A549 (cell line): ENCODE results near the gene C7orf57. TPM values are rescaled to one million over a fixed set of nuclear protein-coding genes. Genes with fewer than 3 reads are reported as not detected.

Source experiments
- ATAC-seq, 2 experiments: fragments of 200-7000 bp in 1 of 2; fragments of >200 bp in 1 of 2; cut with Nextera tagmentation in 1 of 2; cut with Tn5 transposase in 1 of 2; 3 replicates each; pipeline versions ENCODE4 v1.8.0 to v1.9.1; 2018 to 2020; ENCODE audit warnings: mild to moderate bottlenecking in 1 of 2, moderate library complexity in 1 of 2
- CTCF ChIA-PET: fragments of 300-600 bp; sonication (Branson Sonifier 250); formaldehyde crosslinking; extraction: SDS; loops from one replicate; lab custom pipeline; 2021; ENCODE audit warnings: antibody characterized with exemption, inconsistent platforms; lab: Yijun Ruan, JAX
- POLR2A ChIA-PET: fragments of 350-600 bp; formaldehyde crosslinking; extraction: SDS; loops from one replicate; lab custom pipeline; 2021; ENCODE audit warnings: antibody characterized with exemption, inconsistent platforms; lab: Yijun Ruan, JAX
- DNase-seq, 2 experiments: peaks; one replicate each; pipeline versions ENCODE4 v3.0.0 to v3.0.0-alpha.2; 2011 to 2016; ENCODE audit warnings: low read depth in 1 of 2, low spot score in 1 of 2
- FAIRE-seq: peaks from 2 replicates; lab custom pipeline; 2011; peaks lifted over from hg19 to GRCh38; lab: Jason Lieb, UNC
- H3K27ac ChIP-seq, 2 experiments: fragments of >200 bp; sonication (Bioruptor Twin); formaldehyde crosslinking; 3 replicates each; pipeline ENCODE4 v1.5.1; 2016 to 2017
- H3K4me1 ChIP-seq: fragments of >200 bp; sonication (Bioruptor Twin); formaldehyde crosslinking; 3 replicates; pipeline ENCODE4 v1.6.1; 2016
- H3K4me2 ChIP-seq: fragments of >200 bp; sonication (Bioruptor Twin); formaldehyde crosslinking; 3 replicates; pipeline ENCODE4 v1.6.1; 2016
- H3K4me3 ChIP-seq: fragments of >200 bp; sonication (Bioruptor Twin); formaldehyde crosslinking; 3 replicates; pipeline ENCODE4 v1.5.1; 2016
- H3K9me3 ChIP-seq: fragments of >200 bp; sonication (Bioruptor Twin); formaldehyde crosslinking; 3 replicates; pipeline ENCODE4 v1.6.1; 2016
- CBX8 ChIP-seq: fragments of 200-600 bp; sonication (generic); IDR thresholded peaks from 2 replicates; pipeline ENCODE4 v1.6.1; 2016
- EHF ChIP-seq: fragments of 250-450 bp; sonication (Bioruptor Pico); IDR thresholded peaks from 2 replicates; pipeline ENCODE4 v1.5.0; 2020; ENCODE audit warnings: mild to moderate bottlenecking
- ESRRA ChIP-seq: fragments of 150-350 bp; IDR thresholded peaks from 2 replicates; pipeline ENCODE4 v1.6.1; 2014; ENCODE audit warnings: mild to moderate bottlenecking, low read length, borderline replicate concordance
- FOSB ChIP-seq: fragments of 250-450 bp; sonication (Bioruptor Pico); IDR thresholded peaks from 2 replicates; pipeline ENCODE4 v1.5.0; 2020; ENCODE audit warnings: mild to moderate bottlenecking, moderate library complexity
- FOSL2 ChIP-seq, 2 experiments: fragments of 450-650 bp in 1 of 2; fragments of >200 bp in 1 of 2; sonication (Bioruptor Twin) in 1 of 2; formaldehyde crosslinking; IDR thresholded peaks; 2 replicates each; pipeline versions ENCODE4 v1.5.0 to v1.6.1; 2016 to 2020; ENCODE audit warnings: mild to moderate bottlenecking in 1 of 2, moderate library complexity in 1 of 2
- FOXS1 ChIP-seq: fragments of 250-450 bp; sonication (Bioruptor Pico); IDR thresholded peaks from 2 replicates; pipeline ENCODE4 v1.5.0; 2020; ENCODE audit warnings: mild to moderate bottlenecking, moderate library complexity
- GATA3 ChIP-seq: IDR thresholded peaks from 2 replicates; pipeline ENCODE4 v1.6.1; 2012; ENCODE audit warnings: borderline replicate concordance
- HEYL ChIP-seq: fragments of 250-450 bp; sonication (Bioruptor Pico); IDR thresholded peaks from 2 replicates; pipeline ENCODE4 v1.8.0; 2021; ENCODE audit warnings: mild to moderate bottlenecking, moderate library complexity
- HOXA7 ChIP-seq: fragments of 250-450 bp; sonication (Bioruptor Pico); IDR thresholded peaks from 2 replicates; pipeline ENCODE4 v1.5.0; 2020; ENCODE audit warnings: mild to moderate bottlenecking, moderate library complexity
- HOXB13 ChIP-seq: fragments of 250-450 bp; sonication (Bioruptor Pico); IDR thresholded peaks from 2 replicates; pipeline ENCODE4 v1.5.0; 2020; ENCODE audit warnings: low read depth, mild to moderate bottlenecking, moderate library complexity
- KDM1A ChIP-seq: fragments of 200-600 bp; sonication (generic); IDR thresholded peaks from 2 replicates; pipeline ENCODE4 v1.6.1; 2016; ENCODE audit warnings: low read depth, mild to moderate bottlenecking
- NFE2L2 ChIP-seq: fragments of 150-350 bp; conservative IDR thresholded peaks from 2 replicates; pipeline ENCODE4 v1.6.1; 2014; ENCODE audit warnings: low read length
- PHF8 ChIP-seq: fragments of 200-600 bp; sonication (generic); IDR thresholded peaks from 2 replicates; pipeline ENCODE4 v1.6.1; 2016; ENCODE audit warnings: low read depth, mild to moderate bottlenecking, antibody characterized with exemption, moderate library complexity, borderline replicate concordance
- POLR2A ChIP-seq: IDR thresholded peaks from 2 replicates; pipeline ENCODE4 v1.6.1; 2012; ENCODE audit warnings: mild to moderate bottlenecking, low read length
- RAD21 ChIP-seq, 2 experiments: fragments of >200 bp in 1 of 2; sonication (Bioruptor Twin) in 1 of 2; formaldehyde crosslinking in 1 of 2; IDR thresholded peaks in 1 of 2; conservative IDR thresholded peaks in 1 of 2; 2 replicates in 1 of 2; 3 replicates in 1 of 2; pipeline ENCODE4 v1.6.1; 2012 to 2018; ENCODE audit warnings: inconsistent platforms in 1 of 2
- REST ChIP-seq: fragments of 200-600 bp; sonication (generic); IDR thresholded peaks from 2 replicates; pipeline ENCODE4 v1.6.1; 2016; ENCODE audit warnings: antibody characterized with exemption, mild to moderate bottlenecking, moderate library complexity
- SMC3 ChIP-seq: fragments of >200 bp; sonication (Bioruptor Twin); formaldehyde crosslinking; IDR thresholded peaks from 3 replicates; pipeline ENCODE4 v1.6.1; 2018; ENCODE audit warnings: inconsistent platforms
- SREBF2 ChIP-seq: fragments of 450-650 bp; IDR thresholded peaks from 2 replicates; pipeline ENCODE4 v1.6.1; 2014; ENCODE audit warnings: mild to moderate bottlenecking, moderate library complexity
- TFCP2L1 ChIP-seq: fragments of 250-450 bp; sonication (Bioruptor Pico); IDR thresholded peaks from 2 replicates; pipeline ENCODE4 v1.5.0; 2021; ENCODE audit warnings: mild to moderate bottlenecking
- USF2 ChIP-seq: fragments of 450-650 bp; IDR thresholded peaks from 2 replicates; pipeline ENCODE4 v1.6.1; 2014; ENCODE audit warnings: antibody characterized with exemption
- ZFP36 ChIP-seq: fragments of 450-650 bp; IDR thresholded peaks from 2 replicates; pipeline ENCODE4 v1.6.1; 2014; ENCODE audit warnings: borderline replicate concordance; ENCODE audit not compliant: partially characterized antibody
- ZNF302 ChIP-seq: fragments of 250-450 bp; sonication (Bioruptor Pico); IDR thresholded peaks from 2 replicates; pipeline ENCODE4 v1.9.0; 2021; ENCODE audit warnings: inconsistent platforms, mild to moderate bottlenecking, moderate library complexity
- ZSCAN20 ChIP-seq: fragments of 250-450 bp; sonication (Bioruptor Pico); IDR thresholded peaks from 2 replicates; pipeline ENCODE4 v1.8.0; 2022; ENCODE audit warnings: mild to moderate bottlenecking, moderate library complexity
- WGBS: methylation state at CpG from one replicate; pipeline ENCODE4 v1.1.6; 2017; ENCODE audit errors: missing lambda C conversion rate; 5-methylcytosine and 5-hydroxymethylcytosine counted together
- polyA plus RNA-seq, 4 experiments: library from polyadenylated mRNA; depleted of rRNA in 3 of 4; stranded (reverse); fragments of >200 nt; fragmentation: RNase III in 1 of 4; extraction: RNeasy Plus Mini Kit Qiagen cat#74134 plus additional on column Dnase treatment in 1 of 4; gene quantifications; 2 replicates in 3 of 4; 3 replicates in 1 of 4; pipeline ENCODE4 v1.2.3, GENCODE V29; 2011 to 2017
- TF ChIP-seq, protein P1 (sequence below): fragments of >200 bp; sonication (Bioruptor Twin); formaldehyde crosslinking; IDR thresholded peaks from 2 replicates; pipeline ENCODE4 v1.6.1; 2016
- TF ChIP-seq, protein P2 (sequence below): fragments of >200 bp; sonication (Bioruptor Twin); formaldehyde crosslinking; IDR thresholded peaks from 3 replicates; pipeline ENCODE4 v1.5.1; 2016
- TF ChIP-seq, protein P3 (sequence below): fragments of 250-450 bp; sonication (Bioruptor Pico); IDR thresholded peaks from 2 replicates; pipeline ENCODE4 v1.5.0; 2021; ENCODE audit warnings: mild to moderate bottlenecking, moderate library complexity, borderline replicate concordance

The C7orf57 gene
- polyA plus RNA-seq, 2 of the 4 experiments (the other 2 are of a cell fraction) = 0.05 to 0.09 TPM

DNA sequence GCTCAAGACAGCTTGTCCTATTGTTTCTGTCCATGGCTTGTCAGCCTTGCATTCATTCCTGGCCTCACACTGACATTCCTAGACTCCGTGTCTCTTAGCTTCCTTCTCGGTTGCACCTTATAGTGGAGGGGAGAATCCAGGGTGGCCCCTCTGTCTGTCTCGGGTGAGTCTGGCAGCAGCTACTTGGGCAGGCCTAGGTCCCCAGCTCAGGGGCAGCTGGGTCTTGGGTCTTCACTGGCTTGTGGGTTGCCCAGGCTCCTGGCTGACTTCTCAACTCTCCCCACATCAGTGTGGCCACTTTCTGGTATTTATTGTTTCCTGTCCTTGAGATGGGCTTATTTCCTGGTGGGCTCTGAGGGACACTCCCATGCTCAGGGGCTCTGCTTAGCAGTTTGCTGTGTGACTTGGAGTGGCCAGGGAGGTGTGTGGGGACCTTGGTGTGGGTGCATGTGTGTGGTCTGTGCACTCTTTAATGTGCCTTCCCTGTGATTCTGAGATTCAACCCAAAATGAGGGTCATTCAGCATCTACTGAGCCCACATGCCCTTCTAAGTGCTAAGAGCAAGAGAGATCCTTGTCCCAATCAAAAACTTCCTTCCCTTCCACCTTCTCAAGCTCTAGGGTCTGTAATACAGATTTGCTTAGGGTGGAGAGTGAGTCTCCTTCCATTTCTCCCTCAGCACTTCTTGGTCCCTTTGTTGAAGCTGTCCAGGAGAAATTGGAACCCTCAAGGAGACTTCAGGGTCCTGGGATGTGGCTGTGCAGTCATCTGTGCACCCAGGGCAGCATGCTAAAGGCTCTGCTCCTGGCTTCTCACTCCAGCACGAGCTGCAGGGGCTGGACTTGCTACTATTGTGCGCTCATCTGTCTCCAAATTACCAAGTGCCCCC is 73.9 kb downstream of the C7orf57 start:
- no peak for TF ChIP-seq ZFP36
- TF ChIP-seq FOSL2 (IDR thresholded peaks at IDR 0.05) = no peak
- no peak for TF ChIP-seq FOSL2 (CRISPR knock-in tag; IDR thresholded peaks at IDR 0.05)
- peak; percentile 75; the same call in 1 of the 2 replicates for TF ChIP-seq TFCP2L1 (CRISPR knock-in tag)
- no peak for TF ChIP-seq ESRRA
- TF ChIP-seq USF2 = no peak
- no peak for TF ChIP-seq NFE2L2
- 0 out of 2 replicates have a peak, but pooled peaks have one; percentile 8 for TF ChIP-seq FOSB (CRISPR knock-in tag)
- TF ChIP-seq, all 56 proteins: peak for 2
- POLR2A ChIA-PET = interaction anchor here (0.5 kb wide), 1 partner anchor 479 kb away, joined by 4 read pairs; no protein-coding TSS in a partner anchor
- Histone ChIP-seq H3K9me3 (no peaks in the 10 kb centered on the region), H3K4me1 (no peaks in the 10 kb centered on the region), H3K27ac (no peak overlapping the region), H3K4me2 (no peak overlapping the region), H3K4me3 (no peak overlapping the region)
- DNase-seq (no peak), ATAC-seq (peak; percentile 5 to 30; a peak in 2 of 6 replicates), FAIRE-seq (no peak)
- 93% methylated on average over 4 of the region's 5 CpGs for WGBS
- CTCF ChIA-PET = interaction anchor here (0.5 to 11.1 kb wide), 39 partner anchors 8 to 1420 kb away, joined by 3 to 177 read pairs (median 8); partner anchors contain the start of genes C7orf57, PKD1L1 and UPP1

DNA sequence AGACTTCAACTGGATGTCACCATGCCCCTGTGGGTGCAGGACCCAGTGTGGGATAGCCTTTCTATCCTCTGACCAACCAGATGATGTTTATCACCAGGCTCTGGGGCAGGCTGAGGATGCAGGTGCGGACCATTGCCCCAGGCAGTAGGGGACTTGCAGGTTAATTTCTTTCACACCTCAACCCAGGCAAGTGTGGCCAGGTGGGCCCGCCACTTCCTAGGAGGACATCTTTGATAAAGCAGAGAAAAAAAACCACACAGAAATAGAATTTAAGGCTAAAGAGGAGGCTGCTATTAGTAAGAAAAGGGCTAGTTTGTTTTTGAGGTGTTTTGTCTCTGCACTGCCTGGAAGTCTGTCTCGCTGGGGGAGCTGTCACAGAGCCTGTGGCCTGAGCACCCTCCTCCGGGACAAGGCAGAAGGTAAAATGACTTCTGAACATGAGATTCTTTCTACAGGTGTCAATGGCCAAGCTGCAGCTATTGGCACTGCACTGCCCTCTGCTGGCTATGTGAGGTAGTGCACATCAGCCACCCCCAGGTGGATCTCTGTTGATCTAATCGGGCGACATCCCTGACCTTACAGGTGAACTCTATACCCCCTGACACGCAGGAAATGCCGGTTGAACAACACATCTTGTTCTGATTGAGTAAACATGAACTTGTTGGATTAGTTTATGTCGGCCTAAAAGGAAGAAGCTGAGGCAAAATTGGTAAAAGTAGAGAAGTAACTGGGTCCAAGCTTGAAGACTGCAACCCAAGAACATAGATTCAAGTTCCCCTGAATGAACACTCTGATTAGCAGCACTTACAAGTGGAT is 74.7 kb downstream of the C7orf57 start:
- no peaks in the 10 kb centered on the region for H3K9me3 ChIP-seq
- ChIA-PET POLR2A (no interaction called here), CTCF (interaction anchor here (0.5 to 11.1 kb wide), 48 partner anchors 9 to 1421 kb away, joined by 3 to 177 read pairs (median 6); partner anchors contain the start of genes C7orf57, PKD1L1 and UPP1)
- 26% methylated on average over 9 of the region's 9 CpGs for WGBS
- ATAC-seq = peak; percentile 63 to 82
- no peak overlapping the region for H3K4me2 ChIP-seq
- no peaks in the 10 kb centered on the region for H3K4me1 ChIP-seq
- no peak for FAIRE-seq
- no peak overlapping the region for H3K4me3 ChIP-seq
- peak; percentile 64 to 75 for DNase-seq
- no peak overlapping the region for H3K27ac ChIP-seq
- TF ChIP-seq SREBF2 (no peak), FOXS1 (no peak), SMC3 (peak; percentile 98), KDM1A (no peak), POLR2A (no peak), GATA3 (peak; percentile 5; the same call in 1 of the 2 replicates), ZNF302 (CRISPR knock-in tag) (no peak), HOXB13 (no peak), RAD21 (conservative IDR thresholded peaks at IDR 0.05 in 1 of 2, IDR thresholded peaks at IDR 0.05 in 1 of 2) (peak; percentile 96 to 97), ZSCAN20 (CRISPR knock-in tag) (no peak), EHF (CRISPR knock-in tag) (no peak), CBX8 (no peak), REST (no peak), HEYL (no peak), PHF8 (no peak), HOXA7 (CRISPR knock-in tag) (no peak)
- TF ChIP-seq, protein P1, sequence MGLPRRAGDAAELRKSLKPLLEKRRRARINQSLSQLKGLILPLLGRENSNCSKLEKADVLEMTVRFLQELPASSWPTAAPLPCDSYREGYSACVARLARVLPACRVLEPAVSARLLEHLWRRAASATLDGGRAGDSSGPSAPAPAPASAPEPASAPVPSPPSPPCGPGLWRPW = no peak
- TF ChIP-seq, protein P2, sequence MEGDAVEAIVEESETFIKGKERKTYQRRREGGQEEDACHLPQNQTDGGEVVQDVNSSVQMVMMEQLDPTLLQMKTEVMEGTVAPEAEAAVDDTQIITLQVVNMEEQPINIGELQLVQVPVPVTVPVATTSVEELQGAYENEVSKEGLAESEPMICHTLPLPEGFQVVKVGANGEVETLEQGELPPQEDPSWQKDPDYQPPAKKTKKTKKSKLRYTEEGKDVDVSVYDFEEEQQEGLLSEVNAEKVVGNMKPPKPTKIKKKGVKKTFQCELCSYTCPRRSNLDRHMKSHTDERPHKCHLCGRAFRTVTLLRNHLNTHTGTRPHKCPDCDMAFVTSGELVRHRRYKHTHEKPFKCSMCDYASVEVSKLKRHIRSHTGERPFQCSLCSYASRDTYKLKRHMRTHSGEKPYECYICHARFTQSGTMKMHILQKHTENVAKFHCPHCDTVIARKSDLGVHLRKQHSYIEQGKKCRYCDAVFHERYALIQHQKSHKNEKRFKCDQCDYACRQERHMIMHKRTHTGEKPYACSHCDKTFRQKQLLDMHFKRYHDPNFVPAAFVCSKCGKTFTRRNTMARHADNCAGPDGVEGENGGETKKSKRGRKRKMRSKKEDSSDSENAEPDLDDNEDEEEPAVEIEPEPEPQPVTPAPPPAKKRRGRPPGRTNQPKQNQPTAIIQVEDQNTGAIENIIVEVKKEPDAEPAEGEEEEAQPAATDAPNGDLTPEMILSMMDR = peak; percentile 98
- TF ChIP-seq, protein P3, sequence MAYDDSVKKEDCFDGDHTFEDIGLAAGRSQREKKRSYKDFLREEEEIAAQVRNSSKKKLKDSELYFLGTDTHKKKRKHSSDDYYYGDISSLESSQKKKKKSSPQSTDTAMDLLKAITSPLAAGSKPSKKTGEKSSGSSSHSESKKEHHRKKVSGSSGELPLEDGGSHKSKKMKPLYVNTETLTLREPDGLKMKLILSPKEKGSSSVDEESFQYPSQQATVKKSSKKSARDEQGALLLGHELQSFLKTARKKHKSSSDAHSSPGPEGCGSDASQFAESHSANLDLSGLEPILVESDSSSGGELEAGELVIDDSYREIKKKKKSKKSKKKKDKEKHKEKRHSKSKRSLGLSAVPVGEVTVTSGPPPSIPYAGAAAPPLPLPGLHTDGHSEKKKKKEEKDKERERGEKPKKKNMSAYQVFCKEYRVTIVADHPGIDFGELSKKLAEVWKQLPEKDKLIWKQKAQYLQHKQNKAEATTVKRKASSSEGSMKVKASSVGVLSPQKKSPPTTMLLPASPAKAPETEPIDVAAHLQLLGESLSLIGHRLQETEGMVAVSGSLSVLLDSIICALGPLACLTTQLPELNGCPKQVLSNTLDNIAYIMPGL (CRISPR knock-in tag) = no peak
